H9 (cell line): Measurements from ENCODE around the gene MAD1L1. TPM values are rescaled to one million over a fixed set of nuclear protein-coding genes. Genes with fewer than 3 reads are reported as not detected.

ENCODE experiments used
- DNase-seq: peaks from one replicate; pipeline ENCODE4 v3.0.0-alpha.2; 2017
- H2AFZ ChIP-seq: one replicate; pipeline ENCODE4 v1.6.1; 2013; ENCODE audit warnings: mild to moderate bottlenecking, low read length, control low read depth, moderate library complexity
- H2AK5ac ChIP-seq: 2 replicates; pipeline ENCODE4 v1.6.1; 2013; ENCODE audit warnings: low read length, control low read depth, mixed read lengths; ENCODE audit not compliant: insufficient read length
- H2BK120ac ChIP-seq: one replicate; pipeline ENCODE4 v1.6.1; 2013; ENCODE audit warnings: low read depth, mild to moderate bottlenecking, low read length, control low read depth, inconsistent platforms; ENCODE audit not compliant: poor library complexity, severe bottlenecking
- H2BK12ac ChIP-seq: 2 replicates; pipeline ENCODE4 v1.6.1; 2013; ENCODE audit warnings: low read length, control low read depth, mixed read lengths, low read depth; ENCODE audit not compliant: insufficient read length
- H2BK15ac ChIP-seq: 2 replicates; pipeline ENCODE4 v1.6.1; 2013; ENCODE audit warnings: low read depth, low read length, control low read depth
- H2BK20ac ChIP-seq: one replicate; pipeline ENCODE4 v1.6.1; 2013; ENCODE audit warnings: low read depth, mild to moderate bottlenecking, low read length, control low read depth, inconsistent platforms; ENCODE audit not compliant: poor library complexity, severe bottlenecking
- H2BK5ac ChIP-seq: 2 replicates; pipeline ENCODE4 v1.6.1; 2013; ENCODE audit warnings: low read length, control low read depth, mixed read lengths; ENCODE audit not compliant: insufficient read length
- H3K14ac ChIP-seq: 2 replicates; pipeline ENCODE4 v1.6.1; 2013; ENCODE audit warnings: low read length, control low read depth; ENCODE audit not compliant: insufficient read depth
- H3K18ac ChIP-seq: 2 replicates; pipeline ENCODE4 v1.6.1; 2013; ENCODE audit warnings: low read depth, mild to moderate bottlenecking, mixed read lengths, low read length, control low read depth; ENCODE audit not compliant: insufficient read length
- H3K23ac ChIP-seq: 2 replicates; pipeline ENCODE4 v1.6.1; 2013; ENCODE audit warnings: low read length, control low read depth, mixed read lengths, low read depth; ENCODE audit not compliant: insufficient read length
- H3K23me2 ChIP-seq: 2 replicates; pipeline ENCODE4 v1.6.1; 2013; ENCODE audit warnings: low read depth, mild to moderate bottlenecking, mixed read lengths, low read length, control low read depth; ENCODE audit not compliant: insufficient read length, poor library complexity, severe bottlenecking
- H3K27ac ChIP-seq: 2 replicates; pipeline ENCODE4 v1.5.1; 2013; ENCODE audit warnings: low read length, control low read depth, mixed read lengths, low read depth; ENCODE audit not compliant: insufficient read length
- H3K27me3 ChIP-seq: 2 replicates; pipeline ENCODE4 v1.6.1; 2013; ENCODE audit warnings: low read length, control low read depth, inconsistent platforms; ENCODE audit not compliant: insufficient read depth
- H3K4ac ChIP-seq: 2 replicates; pipeline ENCODE4 v1.6.1; 2013; ENCODE audit warnings: low read depth, mild to moderate bottlenecking, control low read depth, inconsistent platforms, low read length, moderate library complexity
- H3K4me1 ChIP-seq: 2 replicates; pipeline ENCODE4 v1.6.1; 2013; ENCODE audit warnings: low read length, control low read depth, inconsistent platforms; ENCODE audit not compliant: insufficient read depth
- H3K4me2 ChIP-seq: 2 replicates; pipeline ENCODE4 v1.6.1; 2013; ENCODE audit warnings: low read length, control low read depth, mixed read lengths; ENCODE audit not compliant: insufficient read length, insufficient read depth
- H3K56ac ChIP-seq: 2 replicates; pipeline ENCODE4 v1.6.1; 2013; ENCODE audit warnings: low read depth, mild to moderate bottlenecking, mixed read lengths, low read length, control low read depth; ENCODE audit not compliant: insufficient read length
- H3K79me1 ChIP-seq: 2 replicates; pipeline ENCODE4 v1.6.1; 2013; ENCODE audit warnings: low read depth, mild to moderate bottlenecking, moderate library complexity, low read length, control low read depth, inconsistent platforms; ENCODE audit not compliant: insufficient read depth, poor library complexity, severe bottlenecking
- H3K79me2 ChIP-seq: 2 replicates; pipeline ENCODE4 v1.6.1; 2013; ENCODE audit warnings: low read length, control low read depth, inconsistent platforms; ENCODE audit not compliant: insufficient read depth
- H3K9ac ChIP-seq: 2 replicates; pipeline ENCODE4 v1.6.1; 2013; ENCODE audit warnings: low read length, control low read depth, mixed read lengths; ENCODE audit not compliant: insufficient read length; ENCODE audit errors: extremely low read depth
- H3K9me3 ChIP-seq: one replicate; pipeline ENCODE4 v1.6.1; 2013; ENCODE audit warnings: low read depth, low read length, inconsistent platforms; ENCODE audit not compliant: control insufficient read depth
- H3T11ph ChIP-seq: one replicate; pipeline ENCODE4 v1.6.1; 2013; ENCODE audit warnings: mild to moderate bottlenecking, low read length, control low read depth, inconsistent platforms
- H4K20me1 ChIP-seq: one replicate; pipeline ENCODE4 v1.6.1; 2013; ENCODE audit not compliant: control insufficient read depth, insufficient read length, insufficient read depth
- H4K5ac ChIP-seq: 2 replicates; pipeline ENCODE4 v1.6.1; 2013; ENCODE audit warnings: low read depth, mild to moderate bottlenecking, mixed read lengths, low read length, control low read depth; ENCODE audit not compliant: insufficient read length
- H4K8ac ChIP-seq: replicated peaks from 2 replicates; pipeline ENCODE4 v1.6.1; 2013; ENCODE audit warnings: low read length, control low read depth, mixed read lengths, low read depth; ENCODE audit not compliant: insufficient read length
- H4K91ac ChIP-seq: 2 replicates; pipeline ENCODE4 v1.6.1; 2013; ENCODE audit warnings: low read depth, mild to moderate bottlenecking, moderate library complexity, mixed read lengths, low read length, control low read depth; ENCODE audit not compliant: insufficient read length
- H3K27ac Mint-ChIP-seq, 3 experiments: 2 replicates in 2 of 3; 3 replicates in 1 of 3; pipeline ENCODE4 v1.8.0; 2020 to 2021; ENCODE audit warnings: mixed read lengths in 3 of 3, mild to moderate bottlenecking in 1 of 3, moderate library complexity in 1 of 3
- H3K27me3 Mint-ChIP-seq: 2 replicates; pipeline ENCODE4 v1.8.0; 2021; ENCODE audit warnings: low read depth, mild to moderate bottlenecking, moderate library complexity, mixed read lengths
- H3K36me3 Mint-ChIP-seq, 3 experiments: 2 replicates in 2 of 3; 3 replicates in 1 of 3; pipeline ENCODE4 v1.8.0; 2020 to 2021; ENCODE audit warnings: low read depth in 3 of 3, mixed read lengths in 3 of 3; ENCODE audit not compliant: insufficient read depth in 1 of 3
- H3K4me1 Mint-ChIP-seq, 2 experiments: 2 replicates each; pipeline ENCODE4 v1.8.0; 2020; ENCODE audit warnings: mixed read lengths in 2 of 2
- H3K4me3 Mint-ChIP-seq, 2 experiments: 2 replicates in 1 of 2; 3 replicates in 1 of 2; pipeline ENCODE4 v1.8.0; 2020 to 2021; ENCODE audit warnings: mild to moderate bottlenecking in 2 of 2, mixed read lengths in 2 of 2, moderate library complexity in 1 of 2
- H3K9me3 Mint-ChIP-seq, 2 experiments: 2 replicates in 1 of 2; 3 replicates in 1 of 2; pipeline ENCODE4 v1.8.0; 2020; ENCODE audit warnings: mild to moderate bottlenecking in 2 of 2, mixed read lengths in 2 of 2, moderate library complexity in 1 of 2
- CTCF ChIP-seq: fragments of 200-600 bp; sonication (generic); conservative IDR thresholded peaks from 3 replicates; pipeline ENCODE4 v1.8.0; 2021; ENCODE audit warnings: antibody characterized with exemption, mild to moderate bottlenecking
- WGBS: extraction: QIAGEN DNeasy Blood & Tissue Kit; methylation state at CpG from one replicate; pipeline ENCODE4 v1.1.7; 2013; ENCODE audit warnings: missing lambda C conversion rate, low lambda C conversion rate, mixed read lengths; ENCODE audit not compliant: insufficient read length; ENCODE audit errors: extremely low coverage; 5-methylcytosine and 5-hydroxymethylcytosine counted together
- total RNA-seq: library from RNA; stranded (reverse); gene quantifications from 2 replicates; pipeline ENCODE4 v1.2.1, GENCODE V29; 2021

MAD1L1 gene
- total RNA-seq, 1 experiment from 2014 or later = 39.0 TPM

DNA sequence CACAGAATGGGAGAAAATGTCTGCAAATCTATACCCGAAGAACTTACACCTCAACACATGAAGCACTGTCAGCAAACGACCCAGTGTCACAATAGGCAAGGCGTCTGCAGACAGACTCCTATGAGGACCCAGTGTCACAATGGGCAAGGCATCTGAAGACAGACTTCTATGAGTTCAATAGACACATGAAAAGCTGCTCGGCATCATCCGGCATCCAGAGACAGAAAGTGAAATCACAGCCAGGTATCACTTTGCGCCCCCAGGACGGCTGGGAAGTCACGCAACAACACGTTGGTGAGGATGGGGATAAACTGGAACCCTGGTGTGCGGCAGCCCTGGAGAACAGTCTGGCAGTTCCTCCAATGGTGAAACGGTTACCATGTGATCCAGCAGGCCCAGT lies 289.4 kb downstream of the MAD1L1 start:
- Histone ChIP-seq H4K8ac (no peak overlapping the region), H3K23me2 (no peaks in the 10 kb centered on the region), H2BK5ac (no peak overlapping the region), H3K23ac (no peak overlapping the region), H2BK15ac (no peak overlapping the region), H4K5ac (no peak overlapping the region), H3K79me2 (no peaks in the 10 kb centered on the region), H3K4me2 (no peak overlapping the region), H3K4me1 (peaks cover 2% of the 10 kb centered on the region; the same call in 1 of the 2 replicates), H2BK20ac (no peak overlapping the region), H3K79me1 (no peaks in the 10 kb centered on the region), H2AK5ac (no peak overlapping the region), H2BK12ac (no peak overlapping the region), H3T11ph (no peak overlapping the region), H2AFZ (no peak overlapping the region), H4K91ac (no peak overlapping the region), H3K9me3 (peaks cover 4% of the 10 kb centered on the region), H3K27me3 (no peaks in the 10 kb centered on the region), H3K14ac (no peak overlapping the region), H3K18ac (no peak overlapping the region), H2BK120ac (no peak overlapping the region), H4K20me1 (no peaks in the 10 kb centered on the region), H3K4ac (no peak overlapping the region), H3K27ac (no peak overlapping the region), H3K9ac (no peak overlapping the region), H3K56ac (no peak overlapping the region)
- TF ChIP-seq CTCF = no peak
- no peaks in the 10 kb centered on the region for H3K27me3 Mint-ChIP-seq
- H3K4me3 Mint-ChIP-seq = no peak overlapping the region
- no peak for DNase-seq
- H3K27ac Mint-ChIP-seq = peak overlapping the region; percentile 37 to 94 (median 70); a peak in 5 of 7 replicates
- WGBS = no CpG with 5 or more reads among the region's 11 CpGs
- H3K9me3 Mint-ChIP-seq = peaks cover 9% of the 10 kb centered on the region in 2 experiments
- peaks cover 2 to 9% (median 9%) of the 10 kb centered on the region in 3 experiments for H3K36me3 Mint-ChIP-seq
- peaks cover 25 to 34% of the 10 kb centered on the region in 2 experiments for H3K4me1 Mint-ChIP-seq
